DOHH2 (cell line): ENCODE measurements around the gene ROBO2.

Experiments
- EZH2phosphoT487 ChIP-seq: fragments of 200-600 bp; sonication (generic); IDR thresholded peaks from 2 replicates; pipeline ENCODE4 v1.6.1; 2017; ENCODE audit warnings: borderline replicate concordance, mild to moderate bottlenecking, antibody characterized with exemption, low read length, moderate library complexity, mixed read lengths
- TF ChIP-seq, protein P1 (sequence below): fragments of 200-600 bp; sonication (generic); IDR thresholded peaks from one replicate; pipeline ENCODE4 v1.5.1; 2014; ENCODE audit warnings: antibody characterized with exemption, mild to moderate bottlenecking, low read depth, low read length; ENCODE audit not compliant: poor library complexity, severe bottlenecking

DNA sequence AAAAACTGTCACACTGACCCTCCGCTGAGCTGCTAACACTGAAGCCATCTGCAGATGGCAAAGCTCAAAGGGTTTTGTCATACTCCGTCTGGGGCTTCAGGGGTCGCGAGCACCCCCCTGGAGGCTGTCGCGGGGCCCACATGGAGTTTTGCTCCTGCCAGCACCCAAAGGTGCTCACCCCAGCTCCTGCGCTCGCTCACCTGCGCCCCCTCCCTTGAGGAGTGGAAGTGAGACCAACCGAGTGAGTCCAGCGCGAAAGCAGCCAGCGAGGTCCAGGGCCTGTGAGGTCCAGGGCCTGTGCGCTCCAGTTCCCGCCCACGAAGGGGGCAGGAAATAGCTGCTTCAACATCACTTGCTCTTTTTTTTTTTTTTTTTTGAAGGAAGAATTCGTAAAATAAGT lies 208.5 kb downstream of the ROBO2 start:
- TF ChIP-seq, protein P1, sequence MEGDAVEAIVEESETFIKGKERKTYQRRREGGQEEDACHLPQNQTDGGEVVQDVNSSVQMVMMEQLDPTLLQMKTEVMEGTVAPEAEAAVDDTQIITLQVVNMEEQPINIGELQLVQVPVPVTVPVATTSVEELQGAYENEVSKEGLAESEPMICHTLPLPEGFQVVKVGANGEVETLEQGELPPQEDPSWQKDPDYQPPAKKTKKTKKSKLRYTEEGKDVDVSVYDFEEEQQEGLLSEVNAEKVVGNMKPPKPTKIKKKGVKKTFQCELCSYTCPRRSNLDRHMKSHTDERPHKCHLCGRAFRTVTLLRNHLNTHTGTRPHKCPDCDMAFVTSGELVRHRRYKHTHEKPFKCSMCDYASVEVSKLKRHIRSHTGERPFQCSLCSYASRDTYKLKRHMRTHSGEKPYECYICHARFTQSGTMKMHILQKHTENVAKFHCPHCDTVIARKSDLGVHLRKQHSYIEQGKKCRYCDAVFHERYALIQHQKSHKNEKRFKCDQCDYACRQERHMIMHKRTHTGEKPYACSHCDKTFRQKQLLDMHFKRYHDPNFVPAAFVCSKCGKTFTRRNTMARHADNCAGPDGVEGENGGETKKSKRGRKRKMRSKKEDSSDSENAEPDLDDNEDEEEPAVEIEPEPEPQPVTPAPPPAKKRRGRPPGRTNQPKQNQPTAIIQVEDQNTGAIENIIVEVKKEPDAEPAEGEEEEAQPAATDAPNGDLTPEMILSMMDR, result no peak
- no peak for TF ChIP-seq EZH2phosphoT487
